ENCODE data around the gene TGFBR2.

- TF ChIP-seq CTCF (conservative IDR thresholded peaks at IDR 0.05; ENCODE audit: low read depth, low read length): no peak
- TF ChIP-seq EZH2 (IDR thresholded peaks at IDR 0.05; ENCODE audit: low read length, unreplicated experiment): no peak
- TF ChIP-seq EZH2phosphoT487 (IDR thresholded peaks at IDR 0.05; ENCODE audit: borderline replicate concordance, low read length): no peak
These were observed 136.6 kb downstream of the TGFBR2 start for GRCh38 chr3:30742796-30743619.

Measured in PC-3 (cell line).